SKM-1 treated with dmso at 0.1 percent for 144 hours (cell line): Measurements from ENCODE around the gene WSCD2.

Experiments used
- DNase-seq: peaks from one replicate; lab custom pipeline; 2025; ENCODE audit not compliant: unreplicated experiment; lab: John Stamatoyannopoulos, UW

The WSCD2 gene

GRCh38 chr12:108297895-108298760, 169.0 kb downstream of the WSCD2 start:
- no peak for DNase-seq

DNA sequence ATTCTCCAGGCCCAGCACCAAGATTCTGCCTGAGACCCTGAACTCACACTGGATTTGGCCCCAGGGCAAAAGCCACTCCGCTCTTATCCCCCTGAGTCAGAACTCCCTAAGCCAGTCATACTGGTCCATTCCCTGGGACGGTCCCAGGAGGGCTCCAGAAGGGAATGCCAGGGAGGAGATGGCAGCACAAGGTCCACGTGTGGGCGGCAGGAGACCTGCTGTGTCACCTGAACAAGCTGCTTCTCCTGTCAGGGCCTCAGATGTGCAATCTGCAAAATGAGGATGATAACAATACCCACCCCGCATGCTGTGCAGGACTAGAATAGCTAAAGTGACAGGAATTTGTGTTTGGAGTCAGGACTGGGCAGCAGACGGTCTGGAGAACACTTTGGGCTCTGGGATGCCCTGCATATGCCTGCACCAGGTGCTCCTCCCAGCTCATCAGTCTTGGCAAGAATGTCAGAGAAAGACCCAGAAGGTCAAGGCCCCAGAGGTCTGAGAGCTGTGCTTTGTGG, 169.7 kb downstream of the WSCD2 start:
- DNase-seq: no peak

- DNase-seq: no peak
Observed at GRCh38 chr12:108299516-108299915, 170.4 kb downstream of the WSCD2 start.
